Measurements from ENCODE around the gene IL36A. TPM values are rescaled to one million over a fixed set of nuclear protein-coding genes. Genes with fewer than 3 reads are reported as not detected.

IL36A gene
- total RNA-seq, 1 donor from 2014 or later, result not detected

GRCh38 chr2:113012436-113013335 lies 7.4 kb downstream of the IL36A start:
- no peak overlapping the region for H3K27ac Mint-ChIP-seq
- no peak for TF ChIP-seq CTCF (IDR thresholded peaks at IDR 0.05; ENCODE audit: unreplicated experiment)
- DNase-seq (ENCODE audit: low spot score, unreplicated experiment), result no peak
- peaks cover 3% of the 10 kb centered on the region for H3K9me3 Mint-ChIP-seq (ENCODE audit: low read depth)
- H3K36me3 Mint-ChIP-seq (ENCODE audit: insufficient read depth), result no peaks in the 10 kb centered on the region
- H3K27me3 Mint-ChIP-seq, result peaks cover 36% of the 10 kb centered on the region
- H3K4me1 Mint-ChIP-seq (ENCODE audit: low read depth), result peaks cover 2% of the 10 kb centered on the region
- H3K4me3 Mint-ChIP-seq (ENCODE audit: low read depth), result no peak overlapping the region

- Mint-ChIP-seq H3K9me3 (ENCODE audit: low read depth) (peaks cover 3% of the 10 kb centered on the region), H3K27me3 (peaks cover 41% of the 10 kb centered on the region), H3K4me1 (ENCODE audit: low read depth) (peaks cover 2% of the 10 kb centered on the region), H3K36me3 (ENCODE audit: insufficient read depth) (no peaks in the 10 kb centered on the region), H3K27ac (no peak overlapping the region), H3K4me3 (ENCODE audit: low read depth) (no peak overlapping the region)
- TF ChIP-seq CTCF (IDR thresholded peaks at IDR 0.05; ENCODE audit: unreplicated experiment), result no peak
- no peak for DNase-seq (ENCODE audit: low spot score, unreplicated experiment)
Observed at GRCh38 chr2:113013336-113013661, 8.0 kb downstream of the IL36A start.

- H3K27me3 Mint-ChIP-seq, result peaks cover 48% of the 10 kb centered on the region
- peaks cover 11% of the 10 kb centered on the region for H3K9me3 Mint-ChIP-seq (ENCODE audit: low read depth)
- no peak overlapping the region for H3K4me3 Mint-ChIP-seq (ENCODE audit: low read depth)
- no peaks in the 10 kb centered on the region for H3K36me3 Mint-ChIP-seq (ENCODE audit: insufficient read depth)
- peaks cover 2% of the 10 kb centered on the region for H3K4me1 Mint-ChIP-seq (ENCODE audit: low read depth)
- DNase-seq (ENCODE audit: low spot score, unreplicated experiment), result no peak
- no peak overlapping the region for H3K27ac Mint-ChIP-seq
- no peak for TF ChIP-seq CTCF (IDR thresholded peaks at IDR 0.05; ENCODE audit: unreplicated experiment)
Observed at GRCh38 chr2:113014067-113014466, 8.8 kb downstream of the IL36A start.

GRCh38 chr2:113015042-113015441 lies 9.8 kb downstream of the IL36A start:
- Mint-ChIP-seq H3K9me3 (ENCODE audit: low read depth) (peaks cover 11% of the 10 kb centered on the region), H3K4me1 (ENCODE audit: low read depth) (peaks cover 2% of the 10 kb centered on the region), H3K27ac (no peak overlapping the region), H3K4me3 (ENCODE audit: low read depth) (no peak overlapping the region), H3K27me3 (peaks cover 46% of the 10 kb centered on the region), H3K36me3 (ENCODE audit: insufficient read depth) (no peaks in the 10 kb centered on the region)
- DNase-seq (ENCODE audit: low spot score, unreplicated experiment), result no peak
- no peak for TF ChIP-seq CTCF (IDR thresholded peaks at IDR 0.05; ENCODE audit: unreplicated experiment)

GRCh38 chr2:113015655-113016054 lies 10.4 kb downstream of the IL36A start:
- H3K9me3 Mint-ChIP-seq (ENCODE audit: low read depth), result peaks cover 11% of the 10 kb centered on the region
- no peak overlapping the region for H3K4me3 Mint-ChIP-seq (ENCODE audit: low read depth)
- no peaks in the 10 kb centered on the region for H3K36me3 Mint-ChIP-seq (ENCODE audit: insufficient read depth)
- TF ChIP-seq CTCF (IDR thresholded peaks at IDR 0.05; ENCODE audit: unreplicated experiment), result no peak
- peaks cover 2% of the 10 kb centered on the region for H3K4me1 Mint-ChIP-seq (ENCODE audit: low read depth)
- peaks cover 42% of the 10 kb centered on the region for H3K27me3 Mint-ChIP-seq
- no peak for DNase-seq (ENCODE audit: low spot score, unreplicated experiment)
- H3K27ac Mint-ChIP-seq, result no peak overlapping the region

Measured in progenitor cell of endocrine pancreas (in vitro differentiated cells).